T1000 (cell line): ENCODE data around the gene EFHC2.
"Not testable (repeated sequence)": the region's sequence is repeated elsewhere in the genome, so short reads cannot be mapped to it uniquely, and the experiment has no call there.

Experiments
- DNase-seq: peaks from one replicate; lab custom pipeline; 2025; ENCODE audit warnings: mixed read lengths; lab: John Stamatoyannopoulos, UW

EFHC2 gene

GRCh38 chrX:44291468-44292092 lies 51.9 kb downstream of the EFHC2 start:
- no peak for DNase-seq

DNA sequence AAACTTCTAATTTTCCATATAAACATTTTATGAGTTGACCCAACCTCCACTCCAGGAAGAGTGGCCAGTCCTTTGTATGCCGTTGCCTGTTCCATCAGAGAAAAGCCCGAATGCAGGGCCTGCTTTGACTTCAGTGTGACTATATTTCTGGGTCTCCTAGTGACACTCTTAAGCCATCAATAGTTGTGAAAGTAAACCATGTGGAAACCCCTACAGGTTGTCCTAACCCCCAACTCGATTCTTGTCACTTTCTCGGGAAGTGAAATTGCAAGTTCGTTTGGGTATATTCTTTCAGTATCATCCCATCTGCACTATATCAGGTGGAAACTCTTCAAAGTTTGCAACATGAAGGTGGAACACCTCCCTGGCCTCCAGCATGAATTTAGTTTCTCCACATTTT lies 52.8 kb downstream of the EFHC2 start:
- DNase-seq = no peak

GRCh38 chrX:44282753-44283152 lies 60.7 kb downstream of the EFHC2 start:
- DNase-seq = no peak

DNA sequence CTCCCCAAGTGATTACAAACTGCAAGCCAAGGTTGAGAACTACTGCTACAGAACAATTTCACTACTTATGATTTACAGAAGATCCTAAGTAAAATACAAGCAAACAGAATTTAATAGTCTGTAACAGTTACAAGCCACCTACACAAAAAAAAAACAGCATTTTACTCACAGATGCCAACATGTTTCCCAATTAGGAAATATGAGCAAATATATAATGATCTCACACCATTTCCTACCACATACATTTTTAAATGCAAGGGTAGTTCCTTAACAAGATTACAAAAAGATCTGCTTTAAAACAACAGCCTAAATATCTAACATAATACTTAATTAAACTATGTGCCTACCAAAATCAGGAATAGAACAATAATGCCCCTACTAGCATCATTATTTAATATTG lies 63.4 kb downstream of the EFHC2 start:
- no peak for DNase-seq

- DNase-seq = no peak
These were observed 69.4 kb downstream of the EFHC2 start for GRCh38 chrX:44274096-44274495.

- DNase-seq = no peak
These were observed 75.6 kb downstream of the EFHC2 start for GRCh38 chrX:44267861-44268260.

DNA sequence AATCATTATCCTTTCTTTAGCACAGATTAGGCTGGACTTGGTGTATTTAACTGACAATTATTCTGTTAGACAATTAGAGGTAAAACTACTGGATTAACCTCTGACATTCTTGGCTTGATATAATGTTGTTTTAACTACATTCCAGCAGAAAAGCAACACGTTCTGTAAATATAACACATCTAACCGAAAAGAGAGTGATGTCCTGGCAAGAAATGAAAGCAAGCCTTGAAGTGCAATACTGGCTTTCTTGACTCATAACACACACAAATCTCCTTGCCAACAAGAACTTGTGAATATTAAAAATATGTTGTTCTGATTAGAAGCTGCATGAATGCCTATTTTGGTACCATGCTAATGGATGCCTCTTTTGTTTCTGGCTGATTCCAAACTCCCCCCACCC lies 76.4 kb downstream of the EFHC2 start:
- DNase-seq = no peak

DNA sequence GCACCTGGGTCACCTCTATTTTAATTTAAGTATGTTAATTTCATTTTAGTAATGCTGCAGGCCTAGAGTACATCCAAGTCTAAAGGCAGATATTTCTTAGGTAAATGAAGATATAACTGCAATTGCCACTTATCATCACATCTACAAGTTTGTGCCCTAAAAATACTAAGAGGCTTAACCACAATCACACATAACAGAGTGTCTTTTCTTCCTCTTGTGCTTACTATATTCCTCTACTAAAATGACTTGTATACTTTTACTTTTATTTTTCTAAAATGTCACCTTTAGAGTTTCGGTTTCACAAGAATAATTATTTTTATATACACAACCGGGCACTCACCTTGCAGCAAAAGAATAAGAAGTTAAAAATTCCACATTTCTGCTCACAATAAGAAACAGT lies 77.9 kb downstream of the EFHC2 start:
- DNase-seq = no peak

DNA sequence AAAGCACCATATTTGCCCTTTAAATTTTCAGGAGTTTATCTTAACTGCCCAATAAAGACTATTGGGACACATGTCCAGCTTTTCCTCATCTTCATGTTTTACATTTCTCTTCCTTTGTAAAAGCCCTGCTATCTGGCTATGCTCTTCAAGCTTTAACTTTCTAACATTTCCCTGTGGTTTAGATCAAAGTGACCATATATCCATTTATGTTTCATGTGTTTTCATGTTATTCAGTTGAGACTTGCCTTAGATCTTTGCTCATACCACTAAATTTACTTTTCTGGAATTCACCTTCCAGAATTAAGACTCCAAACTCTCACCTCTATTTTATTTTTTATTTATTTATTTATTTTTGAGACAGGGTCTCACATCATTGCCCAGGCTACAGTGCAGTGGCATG lies 78.5 kb downstream of the EFHC2 start:
- DNase-seq = no peak

GRCh38 chrX:44261286-44261685 lies 82.2 kb downstream of the EFHC2 start:
- no peak for DNase-seq

DNA sequence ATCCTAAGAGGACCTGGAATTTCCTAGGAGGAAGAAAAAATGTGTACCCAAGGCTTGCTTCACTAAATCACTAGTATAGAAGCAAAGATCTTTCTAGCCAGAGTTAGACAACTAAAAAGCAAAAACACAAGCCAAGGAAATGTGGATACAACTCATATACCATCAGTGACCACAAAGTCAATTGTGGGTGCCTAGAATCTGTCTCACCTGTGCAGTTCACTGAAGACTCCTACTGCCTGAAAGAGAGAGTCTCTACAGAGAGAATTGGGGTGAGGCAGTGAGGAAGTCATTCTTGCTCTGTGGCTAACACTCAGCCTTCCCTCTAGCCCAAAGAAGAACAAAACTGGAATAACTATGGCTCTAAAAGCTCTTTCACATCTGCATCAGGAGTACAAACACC lies 82.9 kb downstream of the EFHC2 start:
- no peak for DNase-seq

- DNase-seq = not testable (repeated sequence)
These were observed 87.7 kb downstream of the EFHC2 start for GRCh38 chrX:44255742-44256141.

- DNase-seq = no peak
These were observed 89.9 kb downstream of the EFHC2 start for GRCh38 chrX:44253575-44253942.

GRCh38 chrX:44252688-44253574 lies 90.5 kb downstream of the EFHC2 start:
- DNase-seq = not testable (repeated sequence)

DNA sequence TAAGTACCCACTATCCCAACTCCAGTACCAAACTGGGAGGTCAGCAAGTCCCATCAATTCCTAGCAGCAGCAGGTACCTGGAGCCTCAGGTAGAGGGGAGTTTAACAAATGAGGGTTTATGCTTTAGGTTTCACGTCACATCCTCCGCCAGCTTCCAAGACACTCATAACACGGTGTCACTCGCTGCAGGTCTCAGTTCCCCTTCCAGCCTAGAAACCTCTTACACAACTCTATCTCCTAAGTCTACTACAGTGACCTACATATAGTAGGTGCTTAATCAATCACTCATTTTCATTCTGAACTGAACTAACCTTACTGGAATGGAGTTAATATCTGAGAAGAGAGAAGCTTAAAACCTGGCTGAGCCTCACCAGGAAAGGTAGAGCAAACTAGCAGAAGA lies 96.0 kb downstream of the EFHC2 start:
- DNase-seq = no peak

DNA sequence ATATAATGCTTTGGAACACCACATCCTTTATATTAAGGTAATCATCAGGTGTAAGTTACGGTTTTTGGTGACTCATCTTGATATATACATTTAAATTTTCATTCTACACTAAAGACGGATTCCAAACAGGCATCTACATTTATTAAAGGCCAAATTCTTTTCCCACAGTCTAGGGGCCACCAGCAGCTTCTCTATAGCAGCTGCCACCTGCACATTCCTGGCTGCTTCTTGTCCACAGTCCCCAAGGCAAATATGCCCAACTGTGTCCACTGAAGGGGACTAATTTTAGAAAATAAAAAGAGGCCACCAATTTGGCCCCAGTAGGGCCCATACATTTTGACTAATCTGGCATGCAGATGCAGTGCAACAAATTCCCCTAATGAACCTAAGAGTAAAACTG lies 96.6 kb downstream of the EFHC2 start:
- DNase-seq = no peak

- no peak for DNase-seq
These were observed 97.7 kb downstream of the EFHC2 start for GRCh38 chrX:44245733-44246132.

- DNase-seq = no peak
These were observed 99.5 kb downstream of the EFHC2 start for GRCh38 chrX:44244008-44244407.

DNA sequence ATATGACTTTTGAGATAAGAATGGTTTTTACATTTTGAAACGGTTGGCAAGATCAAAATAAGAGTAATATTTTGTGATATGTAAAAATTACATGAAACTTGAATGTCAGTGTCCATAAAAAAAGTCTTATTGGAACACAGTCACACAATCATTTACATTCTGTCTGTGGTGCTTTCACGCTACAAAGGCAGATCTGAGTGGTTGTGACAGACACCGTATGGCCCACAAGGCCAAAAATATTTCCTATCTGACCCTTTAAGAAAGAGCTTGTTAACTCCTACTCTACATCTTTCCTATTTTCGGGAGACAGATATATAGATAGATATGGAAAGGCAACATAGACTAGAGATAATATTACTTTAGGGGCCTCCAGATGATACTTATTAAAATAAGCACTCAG lies 101.9 kb downstream of the EFHC2 start:
- no peak for DNase-seq

DNA sequence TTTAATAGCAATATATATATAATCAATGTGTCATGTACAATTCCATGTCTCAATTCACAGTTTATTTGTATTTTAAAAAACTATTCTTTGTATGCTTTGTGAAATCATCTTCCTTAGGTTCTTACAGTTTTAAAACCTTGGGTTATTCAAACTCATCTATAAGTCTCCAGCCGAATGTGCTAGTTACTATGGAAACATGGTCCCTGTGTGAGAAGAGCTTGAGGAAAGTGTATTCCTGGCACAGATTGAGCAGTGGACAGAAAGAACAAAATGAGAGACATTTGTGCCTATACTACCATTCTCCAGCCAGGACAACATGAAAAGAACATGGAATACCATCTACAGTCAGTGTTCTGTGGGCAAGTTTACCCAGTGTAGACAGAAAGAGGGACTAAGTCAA lies 103.4 kb downstream of the EFHC2 start:
- DNase-seq = no peak

- no peak for DNase-seq
These were observed 104.4 kb downstream of the EFHC2 start for GRCh38 chrX:44239036-44239435.

DNA sequence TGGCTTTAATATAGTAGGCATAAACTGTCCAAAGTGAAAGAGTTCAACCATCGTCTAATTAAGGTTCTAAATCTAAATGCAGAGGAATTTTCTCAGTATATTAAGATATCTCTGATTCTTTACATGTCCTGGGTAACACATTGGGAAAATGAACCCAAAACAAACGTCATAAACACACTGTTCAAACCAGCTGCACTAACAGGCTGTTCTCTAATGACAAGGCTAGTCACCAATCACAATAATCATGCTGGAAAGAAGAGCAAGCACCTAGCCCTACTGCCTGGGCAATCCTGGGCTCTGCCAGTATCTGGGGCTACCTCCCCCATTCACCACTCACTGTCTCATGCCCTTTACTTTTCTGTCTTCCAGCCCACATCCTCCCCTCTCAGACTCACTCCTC lies 107.9 kb downstream of the EFHC2 start:
- no peak for DNase-seq

DNA sequence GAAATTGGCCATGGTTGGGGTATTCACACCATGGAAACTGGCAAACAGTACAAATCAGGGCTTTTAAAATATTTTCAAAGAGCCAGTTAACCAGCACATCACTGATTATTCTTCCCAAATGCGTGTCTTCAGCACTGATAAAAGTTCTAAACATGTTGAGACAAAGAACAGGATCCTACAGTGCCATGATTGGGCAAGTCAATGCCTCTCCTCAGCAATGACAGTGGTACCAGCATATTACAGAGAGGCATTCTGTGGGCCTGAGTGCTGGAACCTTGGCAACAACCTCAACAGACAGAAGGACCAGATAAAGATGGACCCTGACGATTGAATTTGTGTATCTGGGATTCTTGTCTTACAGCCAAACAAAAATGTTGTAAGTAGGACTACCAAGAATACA lies 108.9 kb downstream of the EFHC2 start:
- DNase-seq = no peak

- no peak for DNase-seq
These were observed 109.4 kb downstream of the EFHC2 start for GRCh38 chrX:44234116-44234515.
